GM18867 (cell line): ENCODE data around the gene SVEP1.
"Not testable (repeated sequence)": the region's sequence is repeated elsewhere in the genome, so short reads cannot be mapped to it uniquely, and the experiment has no call there.

ENCODE experiments used
- ATAC-seq: cut with Tn5 transposase; IDR thresholded peaks from one replicate; pipeline ENCODE4 v1.9.1; 2021; ENCODE audit warnings: mild to moderate bottlenecking, moderate library complexity; ENCODE audit not compliant: unreplicated experiment

The SVEP1 gene

GRCh38 chr9:110579862-110580219, 300 bp upstream of the SVEP1 start:
- no peak for ATAC-seq

DNA sequence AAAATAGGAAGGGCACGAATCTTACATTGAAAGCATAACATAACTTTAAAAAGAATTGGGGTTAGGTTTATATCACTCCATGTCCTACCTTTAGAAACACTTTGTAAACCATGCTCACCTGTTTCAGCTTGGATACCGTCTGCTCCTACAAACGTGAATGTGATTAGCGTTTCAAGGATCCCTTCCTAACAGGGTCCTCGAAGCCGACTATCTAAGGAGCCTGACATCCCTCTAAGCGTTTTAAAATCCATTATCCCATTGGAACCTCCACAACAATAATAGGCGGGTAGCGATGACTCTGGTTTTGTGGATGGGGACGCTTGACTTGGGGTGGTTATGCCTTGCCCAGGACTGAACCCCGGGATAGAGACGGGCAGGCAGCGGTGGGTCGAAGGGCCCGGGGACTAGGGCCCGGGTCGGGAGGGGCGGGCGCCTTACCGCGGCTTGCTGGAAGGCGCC, 937 bp downstream of the SVEP1 start:
- no peak for ATAC-seq

DNA sequence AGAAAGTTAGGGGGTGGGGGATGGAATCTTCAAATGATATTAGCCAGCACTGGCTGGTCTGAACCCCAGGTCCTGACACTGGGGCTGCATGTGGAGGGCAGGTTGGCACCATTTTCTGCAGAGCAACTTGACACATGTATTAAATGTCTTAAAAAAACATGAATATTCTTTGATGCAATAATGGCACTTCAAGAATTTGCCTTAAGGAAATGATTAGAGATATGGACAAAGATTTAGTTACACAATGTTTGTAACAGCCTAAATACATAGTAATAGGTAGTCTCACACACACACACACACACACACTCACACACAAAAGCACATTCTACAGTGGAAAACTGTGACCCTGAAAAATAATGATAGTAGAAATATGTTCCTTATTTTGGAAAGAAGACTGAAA, 3.6 kb downstream of the SVEP1 start:
- ATAC-seq, result no peak

GRCh38 chr9:110575169-110575568, 4.4 kb downstream of the SVEP1 start:
- no peak for ATAC-seq

DNA sequence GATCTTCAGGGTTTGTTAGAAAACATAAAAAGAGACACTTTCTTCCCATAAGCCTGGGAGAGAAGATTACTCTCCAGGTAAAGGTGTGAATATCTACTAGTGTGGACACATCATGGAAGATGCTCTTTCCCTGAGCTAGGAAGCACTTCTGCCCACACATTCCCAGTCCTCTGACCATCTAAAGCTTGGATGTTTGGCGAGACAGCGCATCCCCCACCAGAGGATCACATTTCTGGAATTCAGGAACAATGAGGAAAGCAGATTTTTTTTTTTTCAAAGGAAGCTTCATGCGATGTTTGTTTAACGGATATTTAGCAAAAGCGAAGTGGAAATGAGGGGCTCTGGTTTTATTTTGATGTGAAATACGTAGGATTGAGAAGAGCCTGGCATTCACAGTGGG, 6.2 kb downstream of the SVEP1 start:
- no peak for ATAC-seq

DNA sequence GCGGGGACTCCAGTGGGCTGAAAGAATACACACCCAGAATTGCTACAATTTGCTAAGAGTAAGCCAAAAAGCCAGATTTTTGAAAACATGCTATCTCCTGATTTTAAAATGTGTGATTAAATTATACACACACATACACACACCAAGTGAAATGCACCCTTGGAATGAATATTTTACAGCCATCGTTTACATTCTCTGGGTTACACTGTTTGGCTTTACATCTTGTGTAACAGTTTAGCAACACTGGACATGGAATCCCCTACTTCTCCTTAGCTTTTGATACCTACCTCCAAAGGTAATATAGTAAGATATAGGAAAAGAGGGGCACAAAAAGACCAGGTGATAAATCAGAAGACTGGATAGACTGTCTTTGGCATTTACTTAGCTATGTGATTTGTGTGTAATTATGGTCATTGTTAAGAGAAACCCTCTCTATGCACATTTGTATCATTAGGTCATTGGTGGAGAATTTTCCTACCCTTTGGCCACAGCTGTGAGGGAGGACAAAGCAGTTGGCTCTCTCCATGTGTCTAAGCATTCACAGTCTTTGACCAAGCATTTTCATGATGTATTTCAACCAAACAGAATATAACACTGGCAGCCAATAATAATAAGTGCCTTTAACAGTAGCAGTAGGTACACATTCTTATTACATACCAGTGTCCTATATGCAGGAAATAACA, 7.6 kb downstream of the SVEP1 start:
- no peak for ATAC-seq

DNA sequence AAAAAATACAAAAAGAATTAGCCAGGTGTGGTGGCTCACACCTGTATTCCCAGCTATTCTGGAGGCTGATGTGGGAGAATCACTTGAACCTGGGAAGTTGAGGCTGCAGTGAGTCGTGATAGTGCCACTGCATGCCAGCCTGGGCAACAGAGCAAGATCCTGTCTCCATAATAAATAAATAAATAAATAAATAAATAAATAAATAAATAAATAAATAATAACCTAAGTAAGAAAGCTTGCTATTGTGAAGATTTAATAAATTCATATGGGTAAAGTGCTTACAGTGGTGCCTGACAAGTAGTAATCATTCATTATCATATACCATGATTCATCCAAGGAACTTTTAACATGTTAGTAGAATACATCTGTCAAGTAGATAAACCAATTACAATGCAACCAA, 13.4 kb downstream of the SVEP1 start:
- ATAC-seq, result no peak

GRCh38 chr9:110561826-110562225, 17.7 kb downstream of the SVEP1 start:
- ATAC-seq, result no peak

- ATAC-seq, result no peak
These were observed 19.7 kb downstream of the SVEP1 start for GRCh38 chr9:110559869-110560268.

GRCh38 chr9:110555551-110556331, 23.8 kb downstream of the SVEP1 start:
- no peak for ATAC-seq

DNA sequence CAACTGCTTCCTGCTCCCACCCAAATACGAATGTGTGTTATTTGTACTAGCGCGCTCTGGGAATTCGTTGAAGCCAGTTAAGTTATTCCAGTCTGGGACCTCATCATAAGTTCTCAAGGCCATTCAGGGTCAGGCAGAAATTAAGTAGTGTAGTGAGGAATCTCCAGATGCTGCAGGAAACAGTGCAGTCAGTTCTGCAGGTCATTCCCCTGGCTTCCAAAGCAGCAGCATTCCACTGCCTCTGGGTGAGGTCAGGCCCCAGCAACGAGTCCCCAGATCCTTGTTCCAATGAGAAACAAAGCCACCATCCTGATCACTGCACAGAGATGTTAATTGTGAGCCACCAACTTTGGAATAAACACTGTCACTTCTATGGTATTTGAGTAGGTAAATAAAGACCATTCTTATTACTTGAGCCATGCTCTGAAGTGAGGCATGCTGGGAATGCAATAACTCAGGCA, 33.1 kb downstream of the SVEP1 start:
- no peak for ATAC-seq

DNA sequence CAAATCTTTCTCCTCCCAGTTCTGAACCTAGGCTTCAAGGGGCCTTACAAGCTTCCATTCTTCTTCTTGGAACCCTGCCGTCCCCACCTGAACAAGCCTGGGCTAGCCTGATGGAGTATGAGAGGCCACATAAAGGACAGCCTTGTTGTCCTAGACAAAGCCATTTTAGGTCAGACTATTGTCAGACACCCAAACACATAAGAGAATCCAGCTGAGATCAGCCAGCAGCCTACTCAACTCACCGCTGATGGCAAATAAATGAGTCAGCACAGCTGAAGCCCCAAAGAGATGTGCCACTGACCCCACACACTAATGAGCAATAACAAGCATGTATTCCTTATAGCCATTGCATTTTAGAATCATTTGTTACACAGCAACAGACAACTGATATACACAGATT, 33.8 kb downstream of the SVEP1 start:
- ATAC-seq, result no peak

GRCh38 chr9:110543631-110544051, 35.9 kb downstream of the SVEP1 start:
- no peak for ATAC-seq

GRCh38 chr9:110541950-110542349, 37.6 kb downstream of the SVEP1 start:
- ATAC-seq, result no peak

- no peak for ATAC-seq
These were observed 40.9 kb downstream of the SVEP1 start for GRCh38 chr9:110538647-110539041.

GRCh38 chr9:110537841-110538646, 41.5 kb downstream of the SVEP1 start:
- no peak for ATAC-seq

DNA sequence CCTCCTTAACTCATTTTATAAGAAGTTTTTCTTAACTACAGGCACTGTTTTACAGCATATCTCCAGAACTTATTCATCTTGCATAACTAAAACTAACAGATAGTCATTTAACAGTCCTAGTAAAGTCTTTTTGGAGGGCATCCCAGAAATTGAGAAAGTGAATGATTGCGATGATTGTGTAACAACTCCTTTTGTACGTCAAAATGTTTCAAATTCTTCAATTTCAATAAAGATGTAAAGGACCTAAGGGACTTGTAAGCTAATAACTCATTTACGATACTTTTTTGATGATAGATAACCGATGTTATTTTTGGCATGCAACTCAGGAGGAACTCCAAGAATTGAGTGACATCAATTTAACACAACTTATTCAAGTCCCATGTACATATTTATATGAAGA, 42.7 kb downstream of the SVEP1 start:
- ATAC-seq, result no peak

DNA sequence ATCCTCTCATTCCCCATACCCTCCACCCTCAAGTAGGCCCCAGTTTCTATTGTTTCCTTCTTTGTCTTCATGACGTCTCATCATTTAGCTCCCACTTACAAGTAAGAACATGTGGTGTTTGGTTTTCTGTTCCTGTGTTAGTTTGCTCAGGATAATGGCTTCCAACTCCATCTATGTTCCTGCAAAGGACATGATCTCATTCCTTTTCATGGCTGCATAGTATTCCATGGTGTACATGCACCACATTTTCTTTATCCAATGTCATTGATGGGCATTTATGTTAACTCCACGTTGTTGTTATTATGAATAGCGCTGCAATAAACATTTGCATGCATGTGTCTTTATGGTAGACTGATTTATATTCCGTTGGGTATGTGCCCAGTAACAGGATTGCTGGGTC, 45.4 kb downstream of the SVEP1 start:
- ATAC-seq, result not testable (repeated sequence)

- no peak for ATAC-seq
These were observed 46.5 kb downstream of the SVEP1 start for GRCh38 chr9:110532908-110533665.

DNA sequence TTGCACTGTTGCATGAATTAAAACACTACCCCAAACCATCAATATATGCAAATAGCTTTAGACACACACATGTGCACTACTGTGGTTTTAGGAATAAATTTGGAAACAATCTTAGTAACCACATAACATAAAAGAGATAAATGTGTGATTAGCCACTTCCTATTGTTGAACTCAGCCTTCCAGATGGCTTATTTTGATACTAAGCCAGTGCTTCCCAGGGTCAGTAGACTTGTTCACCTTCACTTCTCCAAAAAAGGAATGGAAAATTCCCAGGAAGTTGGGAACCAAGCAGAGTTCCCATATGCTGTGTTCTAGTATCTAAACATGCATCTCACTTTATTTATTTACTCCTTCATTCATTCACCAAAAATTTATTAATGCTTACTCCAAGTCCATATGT, 47.8 kb downstream of the SVEP1 start:
- ATAC-seq, result no peak

- not testable (repeated sequence) for ATAC-seq
These were observed 48.3 kb downstream of the SVEP1 start for GRCh38 chr9:110531241-110531640.
